ENCODE results near the gene MUSK.

GRCh38 chr9:110763568-110763967 is 95.0 kb downstream of the MUSK start:
- no peak for TF ChIP-seq CTCF (conservative IDR thresholded peaks at IDR 0.05)
- no peak for TF ChIP-seq ZFX (IDR thresholded peaks at IDR 0.05)

All from C4-2B (cell line).